CD4-positive, alpha-beta memory T cell (primary cell): ENCODE results near the gene COLGALT1. TPM values are rescaled to one million over a fixed set of nuclear protein-coding genes. Genes with fewer than 3 reads are reported as not detected.
A peak's percentile ranks its signal among the peaks of the same experiment; 100 is the strongest.

Experiments used
- CTCF ChIA-PET: fragments of 350-600 bp; sonication (Branson Sonifier 250); formaldehyde crosslinking; loops from one replicate; lab custom pipeline; 2021; ENCODE audit warnings: inconsistent platforms; ENCODE audit not compliant: partially characterized antibody; lab: Charles Lee
- POLR2A ChIA-PET: fragments of 350-600 bp; sonication (Branson Sonifier 250); formaldehyde crosslinking; loops from one replicate; lab custom pipeline; 2021; ENCODE audit not compliant: partially characterized antibody; lab: Charles Lee
- DNase-seq, 5 donors: peaks; one replicate each; pipeline versions ENCODE4 v3.0.0 to v3.0.0-alpha.2; 2020 to 2022; ENCODE audit warnings: mixed read lengths in 1 of 5
- H3K27ac ChIP-seq: one replicate; pipeline ENCODE4 v1.7.0; 2013; ENCODE audit warnings: low read depth, low read length
- H3K27me3 ChIP-seq: 2 replicates; pipeline ENCODE4 v1.7.0; 2013; ENCODE audit warnings: mild to moderate bottlenecking, low read length, moderate library complexity; ENCODE audit not compliant: insufficient read depth
- H3K36me3 ChIP-seq: 2 replicates; pipeline ENCODE4 v1.7.0; 2013; ENCODE audit warnings: mild to moderate bottlenecking, low read length, moderate library complexity; ENCODE audit not compliant: insufficient read depth
- H3K4me1 ChIP-seq: 2 replicates; pipeline ENCODE4 v1.7.0; 2013; ENCODE audit warnings: mild to moderate bottlenecking, low read length, moderate library complexity; ENCODE audit not compliant: insufficient read depth
- H3K4me3 ChIP-seq, 2 donors: one replicate each; pipeline ENCODE4 v1.7.0; 2013; ENCODE audit warnings: low read length in 2 of 2, mild to moderate bottlenecking in 1 of 2
- H3K9me3 ChIP-seq, 2 donors: one replicate each; pipeline ENCODE4 v1.7.0; 2013; ENCODE audit warnings: low read length in 2 of 2, control low read depth in 1 of 2; ENCODE audit not compliant: control insufficient read depth in 1 of 2
- H3K27ac Mint-ChIP-seq, 7 donors: one replicate each; pipeline ENCODE4 v1.8.0; 2020 to 2021; ENCODE audit warnings: mixed read lengths in 7 of 7, mild to moderate bottlenecking in 6 of 7, inconsistent platforms in 3 of 7, moderate library complexity in 3 of 7
- H3K27me3 Mint-ChIP-seq, 2 donors: one replicate each; pipeline ENCODE4 v1.8.0; 2020 to 2021; ENCODE audit warnings: mixed read lengths in 2 of 2
- H3K36me3 Mint-ChIP-seq, 2 donors: one replicate each; pipeline ENCODE4 v1.8.0; 2020 to 2021; ENCODE audit warnings: mixed read lengths in 2 of 2, inconsistent platforms in 1 of 2, mild to moderate bottlenecking in 1 of 2
- H3K4me1 Mint-ChIP-seq, 4 donors: one replicate each; pipeline ENCODE4 v1.8.0; 2020 to 2021; ENCODE audit warnings: mixed read lengths in 4 of 4, mild to moderate bottlenecking in 1 of 4
- H3K4me3 Mint-ChIP-seq, 8 donors: one replicate each; pipeline ENCODE4 v1.8.0; 2020 to 2021; ENCODE audit warnings: mixed read lengths in 8 of 8, mild to moderate bottlenecking in 7 of 8, moderate library complexity in 6 of 8, inconsistent platforms in 3 of 8
- H3K9me3 Mint-ChIP-seq, 8 donors: one replicate each; pipeline ENCODE4 v1.8.0; 2020 to 2021; ENCODE audit warnings: mixed read lengths in 8 of 8, mild to moderate bottlenecking in 5 of 8, inconsistent platforms in 3 of 8, moderate library complexity in 1 of 8
- intact Hi-C: fragments of 100-400 bp; cut with micrococcal nuclease; formaldehyde crosslinking; loops from one replicate; pipeline ENCODE4 v1.15.1; 2023
- polyA plus RNA-seq, 2 donors: library from polyadenylated mRNA; unstranded; fragments of 300-500 nt; fragmentation: Illumina TruSeq; gene quantifications; one replicate each; pipeline ENCODE4 v1.2.3, GENCODE V29; 2021
- total RNA-seq, 2 experiments: library from RNA; stranded (reverse); gene quantifications; one replicate each; pipeline ENCODE4 v1.2.3, GENCODE V29; 2021

Gene COLGALT1
- total and polyA plus RNA-seq, 4 experiments from 2014 or later: 14.1 to 74.7 (median 46.6) TPM

DNA sequence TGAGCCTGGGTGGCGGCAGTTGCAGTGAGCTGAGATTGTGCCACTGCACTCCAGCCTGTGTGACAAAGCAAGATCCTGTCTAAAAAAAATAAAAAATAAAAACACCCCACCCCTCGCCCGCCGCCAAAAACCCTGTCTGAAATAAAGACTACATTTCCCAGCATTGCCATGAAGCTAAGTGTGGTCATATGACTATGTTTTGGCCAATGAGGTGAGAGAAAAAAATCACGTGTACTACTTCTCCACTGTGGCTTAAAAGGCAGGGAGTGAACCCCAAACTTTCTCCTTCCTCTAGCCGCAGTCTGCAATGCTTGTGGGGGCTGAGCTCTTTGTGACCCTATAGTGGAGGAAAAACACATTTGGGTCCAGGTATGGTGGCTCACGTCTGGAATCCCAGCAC, 54.9 kb downstream of the COLGALT1 start:
- peak in 2 of 5 donors; percentile 26 to 27 for DNase-seq
- Histone ChIP-seq H3K27me3 (no peaks in the 10 kb centered on the region), H3K27ac (no peak overlapping the region), H3K4me1 (peaks cover 12% of the 10 kb centered on the region), H3K36me3 (no peaks in the 10 kb centered on the region), H3K4me3 (no peak overlapping the region), H3K9me3 (no peaks in the 10 kb centered on the region)
- Mint-ChIP-seq H3K27me3 (peaks cover 5 to 6% of the 10 kb centered on the region in 2 donors), H3K9me3 (peaks cover 0 to 3% (median 0%) of the 10 kb centered on the region in 8 donors), H3K4me3 (no peak overlapping the region), H3K27ac (peak overlapping the region in 1 of 7 donors; percentile 29), H3K36me3 (no peaks in the 10 kb centered on the region), H3K4me1 (peaks cover 8 to 11% (median 9%) of the 10 kb centered on the region in 4 donors)
- intact Hi-C loops: no loop called here
- ChIA-PET POLR2A (no interaction called here), CTCF (interaction anchor here (1.2 to 2.1 kb wide), 2 partner anchors 12 to 21 kb away, joined by 3 to 8 read pairs; no protein-coding TSS in a partner anchor)

DNA sequence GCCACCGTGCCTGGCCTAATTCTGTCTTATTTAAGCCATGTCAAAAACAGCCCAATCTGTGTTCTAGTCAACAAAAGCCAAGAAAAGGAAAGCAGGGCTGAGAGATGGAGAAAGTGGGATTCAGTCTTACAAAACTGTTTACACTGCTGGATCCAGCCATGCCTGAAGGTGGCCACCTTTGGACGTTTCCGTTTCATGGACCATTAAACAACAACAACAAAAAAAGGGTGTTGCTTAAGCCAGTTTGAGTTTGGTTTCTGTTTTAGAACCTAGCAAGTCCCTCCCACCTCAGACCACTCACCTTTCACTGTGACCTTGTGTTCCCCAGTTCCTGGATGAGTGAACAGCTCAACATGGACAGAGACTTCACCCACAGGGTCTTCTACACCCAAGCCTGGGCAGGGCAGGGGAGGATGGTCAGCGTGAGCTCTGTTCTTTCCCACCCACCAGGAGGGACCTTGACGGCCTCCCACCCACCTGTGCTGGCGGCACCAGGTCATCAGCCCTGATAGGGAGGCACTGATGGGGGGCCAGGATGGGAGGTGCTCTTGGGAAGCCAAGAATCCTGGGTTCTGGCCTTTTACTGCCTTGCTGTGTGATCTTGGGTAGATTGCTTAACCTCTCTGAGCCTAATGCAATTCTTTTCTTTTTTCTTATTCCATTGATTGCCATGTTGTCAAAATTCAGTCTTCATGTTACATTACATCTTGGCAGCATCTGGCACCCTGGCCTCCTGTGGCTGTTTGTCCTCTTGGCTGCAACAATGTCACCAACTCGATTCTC, 56.2 kb downstream of the COLGALT1 start:
- no peak for DNase-seq
- peaks cover 5 to 7% (median 6%) of the 10 kb centered on the region in 4 donors for H3K4me1 Mint-ChIP-seq
- Histone ChIP-seq H3K4me3 (no peak overlapping the region), H3K36me3 (no peaks in the 10 kb centered on the region), H3K27me3 (peaks cover 7% of the 10 kb centered on the region), H3K4me1 (peaks cover 2% of the 10 kb centered on the region), H3K9me3 (no peaks in the 10 kb centered on the region), H3K27ac (no peak overlapping the region)
- peaks cover 5 to 6% of the 10 kb centered on the region in 2 donors for H3K27me3 Mint-ChIP-seq
- ChIA-PET POLR2A (no interaction called here), CTCF (interaction anchor here (2.1 kb wide), 1 partner anchor 10 kb away, joined by 8 read pairs; no protein-coding TSS in a partner anchor)
- no peak overlapping the region for H3K27ac Mint-ChIP-seq
- H3K9me3 Mint-ChIP-seq: peaks cover 0 to 3% (median 0%) of the 10 kb centered on the region in 8 donors
- H3K36me3 Mint-ChIP-seq: no peaks in the 10 kb centered on the region
- H3K4me3 Mint-ChIP-seq: no peak overlapping the region
- intact Hi-C loops: no loop called here

DNA sequence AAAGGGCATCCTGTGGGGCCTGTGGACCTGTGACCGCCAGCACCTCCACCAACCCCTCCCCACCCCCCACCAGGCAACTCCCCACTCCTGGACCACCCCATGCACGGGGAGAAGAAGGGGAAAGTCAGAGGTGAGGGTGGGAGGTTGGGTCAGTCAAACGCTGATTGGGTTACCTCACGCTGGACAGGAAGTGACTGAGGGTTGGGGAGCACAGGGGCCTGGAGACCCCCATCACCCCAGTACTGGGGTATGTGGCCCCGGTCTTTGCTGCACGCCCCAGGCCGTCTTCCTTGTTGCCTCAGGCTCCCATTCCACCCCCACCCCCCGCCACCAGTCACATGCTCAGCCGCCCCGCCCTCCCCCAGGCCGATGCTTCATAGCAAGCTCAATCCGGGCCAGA, 59.0 kb downstream of the COLGALT1 start:
- ChIA-PET POLR2A (no interaction called here), CTCF (interaction anchor here (1.5 kb wide), 1 partner anchor 8 kb away, joined by 3 read pairs; no protein-coding TSS in a partner anchor)
- Mint-ChIP-seq H3K27ac (no peak overlapping the region), H3K9me3 (peaks cover 0 to 3% (median 0%) of the 10 kb centered on the region in 8 donors), H3K27me3 (peaks cover 18 to 28% of the 10 kb centered on the region in 2 donors), H3K4me3 (no peak overlapping the region), H3K36me3 (no peaks in the 10 kb centered on the region), H3K4me1 (peaks cover 3 to 11% (median 5%) of the 10 kb centered on the region in 4 donors)
- Histone ChIP-seq H3K4me1 (peaks cover 6% of the 10 kb centered on the region), H3K27ac (no peak overlapping the region), H3K27me3 (peaks cover 7% of the 10 kb centered on the region), H3K4me3 (no peak overlapping the region), H3K9me3 (no peaks in the 10 kb centered on the region), H3K36me3 (no peaks in the 10 kb centered on the region)
- DNase-seq: no peak
- intact Hi-C loops: no loop called here

DNA sequence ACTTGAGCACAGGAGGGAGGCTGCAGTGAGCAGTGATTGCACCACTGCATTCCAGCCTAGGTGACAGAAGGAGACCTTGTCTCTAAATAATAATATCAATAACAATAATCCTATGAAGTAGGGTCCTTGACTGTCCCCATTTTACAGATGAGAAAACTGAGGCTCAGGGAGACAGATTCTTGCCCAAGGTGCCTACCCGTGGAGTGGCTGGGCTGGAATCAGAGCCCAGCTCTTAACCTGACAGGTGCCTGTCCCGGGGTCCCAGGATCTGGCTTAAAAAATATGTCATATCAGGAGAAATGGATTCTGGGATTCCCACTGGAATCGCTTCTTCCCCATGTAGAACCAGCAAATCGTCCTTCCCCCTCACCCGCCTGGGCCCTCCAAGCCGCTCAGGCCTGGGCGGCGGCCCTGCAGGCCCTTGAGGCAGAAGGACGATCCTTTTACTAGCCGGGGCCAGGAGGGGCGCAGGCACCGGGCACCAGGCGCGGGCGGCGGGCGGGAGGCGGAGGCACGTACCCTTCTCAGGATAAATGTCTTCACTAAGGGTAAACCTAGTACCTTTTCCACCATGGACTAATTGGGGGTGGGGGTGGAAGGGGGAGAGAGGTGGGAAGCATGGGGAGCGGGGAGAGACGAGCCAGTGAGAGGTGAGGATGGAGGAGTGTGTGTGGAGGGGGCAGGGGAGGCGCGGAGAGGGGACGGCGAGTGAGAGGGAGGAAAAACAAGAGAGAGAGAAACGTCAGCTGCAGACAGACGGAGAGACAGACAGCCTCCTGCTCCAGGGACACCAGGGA, 60.6 kb downstream of the COLGALT1 start:
- DNase-seq: no peak
- Histone ChIP-seq H3K27ac (no peak overlapping the region), H3K36me3 (no peaks in the 10 kb centered on the region), H3K27me3 (peaks cover 7% of the 10 kb centered on the region), H3K9me3 (no peaks in the 10 kb centered on the region), H3K4me3 (no peak overlapping the region), H3K4me1 (peaks cover 6% of the 10 kb centered on the region)
- POLR2A ChIA-PET: no interaction called here
- peaks cover 2 to 11% (median 4%) of the 10 kb centered on the region in 4 donors for H3K4me1 Mint-ChIP-seq
- H3K36me3 Mint-ChIP-seq: no peaks in the 10 kb centered on the region
- H3K27ac Mint-ChIP-seq: no peak overlapping the region
- intact Hi-C loops: no loop called here
- peaks cover 18 to 33% of the 10 kb centered on the region in 2 donors for H3K27me3 Mint-ChIP-seq
- CTCF ChIA-PET: interaction anchor here (0.6 to 1.4 kb wide), 2 partner anchors 10 kb away, joined by 3 read pairs; no protein-coding TSS in a partner anchor
- H3K9me3 Mint-ChIP-seq: no peaks in the 10 kb centered on the region
- H3K4me3 Mint-ChIP-seq: peak overlapping the region in 2 of 8 donors; percentile 10 to 12

DNA sequence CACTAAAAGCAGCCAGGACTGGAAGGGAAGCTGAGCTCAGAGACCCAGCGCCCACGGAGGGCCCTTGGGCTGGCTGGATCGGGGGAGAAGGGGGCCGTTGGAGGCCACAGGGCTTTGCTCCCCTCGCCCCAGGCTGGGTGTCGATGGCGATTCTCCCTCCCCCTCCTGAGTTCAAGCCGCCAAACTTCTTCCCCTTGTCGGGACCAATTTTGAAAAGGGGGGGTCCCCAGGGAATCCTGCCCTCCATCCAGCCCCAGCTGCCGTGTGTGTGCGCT, 61.2 kb downstream of the COLGALT1 start:
- Histone ChIP-seq H3K27ac (no peak overlapping the region), H3K4me1 (peaks cover 6% of the 10 kb centered on the region), H3K4me3 (no peak overlapping the region), H3K36me3 (no peaks in the 10 kb centered on the region), H3K27me3 (peaks cover 7% of the 10 kb centered on the region), H3K9me3 (no peaks in the 10 kb centered on the region)
- Mint-ChIP-seq H3K36me3 (no peaks in the 10 kb centered on the region), H3K27me3 (peaks cover 18 to 33% of the 10 kb centered on the region in 2 donors), H3K4me3 (peak overlapping the region in 2 of 8 donors; percentile 10 to 12), H3K4me1 (peaks cover 2 to 11% (median 5%) of the 10 kb centered on the region in 4 donors), H3K9me3 (no peaks in the 10 kb centered on the region), H3K27ac (no peak overlapping the region)
- intact Hi-C loops: no loop called here
- ChIA-PET POLR2A (no interaction called here), CTCF (interaction anchor here (1.4 kb wide), 1 partner anchor 10 kb away, joined by 3 read pairs; no protein-coding TSS in a partner anchor)
- DNase-seq: no peak

DNA sequence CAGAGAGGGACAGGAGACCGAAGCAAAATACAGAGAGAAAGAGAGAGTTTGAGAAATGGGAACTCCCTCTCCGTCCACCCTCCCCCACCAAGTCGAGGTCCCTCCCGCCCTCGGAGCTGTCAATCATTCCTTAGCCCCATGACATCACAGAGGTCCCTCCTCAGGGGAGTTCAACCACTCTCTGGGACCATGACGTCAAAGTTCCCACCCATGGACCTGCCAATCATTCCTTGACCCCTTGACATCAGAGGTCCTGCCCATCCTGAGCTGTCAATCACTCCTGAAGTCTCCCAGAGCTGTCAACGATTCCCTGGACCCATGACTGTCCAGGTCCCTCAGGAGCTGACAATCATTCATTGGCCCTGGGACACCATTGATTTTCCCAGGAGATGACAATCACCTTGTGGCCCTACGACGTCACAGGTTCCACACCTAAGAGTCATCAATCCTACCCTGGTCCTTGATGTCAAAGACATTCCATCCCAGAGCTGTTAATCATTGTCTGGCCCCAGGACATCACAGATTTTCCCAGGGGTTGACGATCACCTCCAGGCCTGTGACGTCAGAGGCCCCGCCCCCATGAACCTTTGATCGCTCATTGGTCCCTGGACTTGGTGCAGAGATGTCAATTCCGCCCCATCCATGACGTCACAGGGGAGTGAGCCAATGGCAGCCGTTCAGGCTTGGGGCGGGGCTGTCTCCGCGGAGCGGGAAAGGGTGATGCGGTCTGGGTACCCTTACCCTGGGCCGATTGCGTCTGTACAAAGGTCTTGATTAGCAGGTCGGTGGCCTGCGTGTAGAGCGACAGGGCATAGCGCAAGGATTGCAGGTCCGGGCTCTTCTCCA, 61.7 kb downstream of the COLGALT1 start:
- CTCF ChIA-PET: interaction anchor here (1.4 kb wide), 1 partner anchor 11 kb away, joined by 3 read pairs; no protein-coding TSS in a partner anchor
- Histone ChIP-seq H3K9me3 (no peaks in the 10 kb centered on the region), H3K4me1 (peaks cover 6% of the 10 kb centered on the region), H3K36me3 (no peaks in the 10 kb centered on the region), H3K27me3 (peaks cover 7% of the 10 kb centered on the region), H3K4me3 (no peak overlapping the region), H3K27ac (no peak overlapping the region)
- DNase-seq: no peak
- Mint-ChIP-seq H3K36me3 (no peaks in the 10 kb centered on the region), H3K4me3 (peak overlapping the region in 1 of 8 donors; percentile 13), H3K4me1 (peaks cover 2 to 11% (median 6%) of the 10 kb centered on the region in 4 donors), H3K27ac (no peak overlapping the region), H3K9me3 (peaks cover 0 to 3% (median 0%) of the 10 kb centered on the region in 8 donors), H3K27me3 (peaks cover 18 to 33% of the 10 kb centered on the region in 2 donors)
- intact Hi-C loops: no loop called here
- POLR2A ChIA-PET: no interaction called here
